GM18502 (cell line): Measurements from ENCODE around the gene NPHS2.
A peak's percentile ranks its signal among the peaks of the same experiment; 100 is the strongest.

Experiments
- ATAC-seq: cut with Tn5 transposase; IDR thresholded peaks from one replicate; pipeline ENCODE4 v1.9.1; 2021; ENCODE audit warnings: mild to moderate bottlenecking; ENCODE audit not compliant: unreplicated experiment, poor library complexity

The NPHS2 gene

GRCh38 chr1:179575497-179576314 is at the start of gene NPHS2:
NPHS2 (minus strand) TSS chr1:179575948; CDS start chr1:179575864, 84 bp downstream.
- ATAC-seq = no peak

GRCh38 chr1:179612361-179612760 is 36.6 kb upstream of the NPHS2 start:
- ATAC-seq = no peak

GRCh38 chr1:179601093-179601492 is 25.3 kb upstream of the NPHS2 start:
- no peak for ATAC-seq

- no peak for ATAC-seq
These were observed 24.0 kb upstream of the NPHS2 start for GRCh38 chr1:179599623-179600249.

GRCh38 chr1:179598631-179599030 is 22.9 kb upstream of the NPHS2 start:
- peak; percentile 44 for ATAC-seq

- no peak for ATAC-seq
These were observed 16.1 kb upstream of the NPHS2 start, which contains the start of gene TDRD5 for GRCh38 chr1:179591592-179592580. TDRD5 (plus strand) TSS chr1:179591832; CDS start chr1:179592616, 784 bp downstream.

- no peak for ATAC-seq
These were observed 15.5 kb upstream of the NPHS2 start for GRCh38 chr1:179591253-179591591.

- no peak for ATAC-seq
These were observed 14.9 kb upstream of the NPHS2 start for GRCh38 chr1:179590671-179591070.

- no peak for ATAC-seq
These were observed 13.8 kb upstream of the NPHS2 start for GRCh38 chr1:179589509-179589908.

GRCh38 chr1:179588425-179589024 is 12.8 kb upstream of the NPHS2 start:
- ATAC-seq = no peak

GRCh38 chr1:179587336-179587735 is 11.6 kb upstream of the NPHS2 start:
- no peak for ATAC-seq

GRCh38 chr1:179586107-179586823 is 10.5 kb upstream of the NPHS2 start:
- ATAC-seq = no peak

- ATAC-seq = no peak
These were observed 8.1 kb upstream of the NPHS2 start for GRCh38 chr1:179583771-179584320.

GRCh38 chr1:179576509-179576908 is 761 bp upstream of the NPHS2 start:
- no peak for ATAC-seq

GRCh38 chr1:179558078-179558477 is 17.7 kb downstream of the NPHS2 start:
- no peak for ATAC-seq

- no peak for ATAC-seq
These were observed 21.3 kb downstream of the NPHS2 start for GRCh38 chr1:179554427-179554826.

- ATAC-seq = peak; percentile 43
These were observed 24.7 kb downstream of the NPHS2 start for GRCh38 chr1:179550746-179551682.

- no peak for ATAC-seq
These were observed 26.4 kb downstream of the NPHS2 start for GRCh38 chr1:179549368-179549700.
